Endothelial cell of umbilical vein (primary cell): ENCODE measurements around the gene CAMK2D. TPM values are rescaled to one million over a fixed set of nuclear protein-coding genes. Genes with fewer than 3 reads are reported as not detected.

Source experiments
- BruUV-seq: library from RNA; stranded (reverse); fragments of 400-500 nt; replicated peaks from 2 replicates; lab custom pipeline; 2021; lab: Mats Ljungman, UMichigan
- CTCF ChIA-PET: fragments of 300-600, 350-600 bp; sonication (Branson Sonifier 250); formaldehyde crosslinking; loops from one replicate; lab custom pipeline; 2021; ENCODE audit warnings: antibody characterized with exemption, inconsistent platforms; lab: Charles Lee
- POLR2A ChIA-PET: fragments of 300-600, 350-600 bp; sonication (Branson Sonifier 250); formaldehyde crosslinking; loops from one replicate; lab custom pipeline; 2021; ENCODE audit warnings: antibody characterized with exemption, inconsistent platforms; lab: Charles Lee
- DNase-seq: peaks from one replicate; pipeline ENCODE4 v3.0.0-alpha.2; 2011; ENCODE audit warnings: low read depth, low spot score
- FAIRE-seq: peaks from 2 replicates; lab custom pipeline; 2011; peaks lifted over from hg19 to GRCh38; lab: Jason Lieb, UNC
- H2AFZ ChIP-seq: 2 replicates; pipeline ENCODE4 v1.6.0; 2012; ENCODE audit warnings: low read depth, low read length, control low read depth, inconsistent platforms
- H3K27ac ChIP-seq: 2 replicates; pipeline ENCODE4 v1.5.1; 2011; ENCODE audit warnings: low read depth, mild to moderate bottlenecking, control low read depth, low read length, moderate library complexity; ENCODE audit not compliant: insufficient read depth
- H3K27me3 ChIP-seq, 2 experiments: 2 replicates each; pipeline versions ENCODE4 v1.6.0 to v1.6.1; 2011; ENCODE audit warnings: low read length in 2 of 2, mixed read lengths in 1 of 2; ENCODE audit not compliant: control insufficient read depth in 2 of 2, insufficient read depth in 2 of 2
- H3K36me3 ChIP-seq, 2 experiments: 2 replicates in 1 of 2; 3 replicates in 1 of 2; pipeline ENCODE4 v1.5.1; 2011; ENCODE audit warnings: low read length in 2 of 2, mild to moderate bottlenecking in 1 of 2, moderate library complexity in 1 of 2; ENCODE audit not compliant: control insufficient read depth in 2 of 2, insufficient read depth in 2 of 2; ENCODE audit errors: extremely low read depth in 1 of 2
- H3K4me1 ChIP-seq: 3 replicates; pipeline ENCODE4 v1.5.1; 2011; ENCODE audit warnings: mild to moderate bottlenecking, low read length; ENCODE audit not compliant: control insufficient read depth, insufficient read depth; ENCODE audit errors: extremely low read depth
- H3K4me2 ChIP-seq: 2 replicates; pipeline ENCODE4 v1.6.1; 2011; ENCODE audit warnings: low read length, control low read depth, mixed read lengths; ENCODE audit not compliant: insufficient read depth
- H3K4me3 ChIP-seq, 3 experiments: fragments of 200-600 bp in 1 of 3; sonication (generic), shearing (Covaris generic) in 1 of 3; replicated peaks in 1 of 3; 2 replicates each; pipeline ENCODE4 v1.5.1; 2011 to 2016; ENCODE audit warnings: control low read depth in 3 of 3, low read length in 3 of 3, mild to moderate bottlenecking in 2 of 3, inconsistent platforms in 1 of 3, low read depth in 1 of 3, moderate library complexity in 1 of 3; ENCODE audit not compliant: insufficient read depth in 1 of 3
- H3K79me2 ChIP-seq: 2 replicates; pipeline ENCODE4 v1.6.0; 2012; ENCODE audit warnings: low read length, inconsistent platforms; ENCODE audit not compliant: control insufficient read depth, insufficient read depth
- H3K9ac ChIP-seq: replicated peaks from 2 replicates; pipeline ENCODE3; 2011; ENCODE audit warnings: low read length, control low read depth; ENCODE audit not compliant: insufficient read depth; ENCODE audit errors: extremely low read depth
- H3K9me1 ChIP-seq: replicated peaks from 3 replicates; pipeline ENCODE4 v1.6.0; 2011; ENCODE audit warnings: mild to moderate bottlenecking, low read length; ENCODE audit not compliant: control insufficient read depth, insufficient read depth; ENCODE audit errors: extremely low read depth
- H3K9me3 ChIP-seq: replicated peaks from 2 replicates; pipeline ENCODE4 v1.5.1; 2012; ENCODE audit warnings: low read length, inconsistent platforms; ENCODE audit not compliant: control insufficient read depth, insufficient read depth
- H4K20me1 ChIP-seq: replicated peaks from 2 replicates; pipeline ENCODE3; 2011; ENCODE audit warnings: mild to moderate bottlenecking, low read length; ENCODE audit not compliant: control insufficient read depth, insufficient read depth; ENCODE audit errors: extremely low read depth
- CTCF ChIP-seq, 2 donors: IDR thresholded peaks; 1 replicate in 1 of 2; 2 replicates in 1 of 2; pipeline ENCODE4 v1.5.1; 2011; ENCODE audit warnings: low read length in 2 of 2, mild to moderate bottlenecking in 2 of 2, moderate library complexity in 2 of 2, control low read depth in 1 of 2, inconsistent platforms in 1 of 2, low read depth in 1 of 2; ENCODE audit not compliant: insufficient read depth in 1 of 2; ENCODE audit errors: extremely low read depth in 1 of 2
- FOS ChIP-seq: IDR thresholded peaks from 2 replicates; pipeline ENCODE4 v1.6.1; 2011; ENCODE audit warnings: mild to moderate bottlenecking, low read length, moderate library complexity, borderline replicate concordance; ENCODE audit not compliant: insufficient read depth
- GATA2 ChIP-seq: IDR thresholded peaks from 2 replicates; pipeline ENCODE4 v1.7.0; 2011; ENCODE audit warnings: low read depth, mild to moderate bottlenecking, moderate library complexity, mixed read lengths, low read length; ENCODE audit not compliant: insufficient read length, insufficient read depth
- JUN ChIP-seq: IDR thresholded peaks from 2 replicates; pipeline ENCODE4 v1.6.1; 2011; ENCODE audit warnings: borderline replicate concordance, low read depth; ENCODE audit not compliant: insufficient read length, insufficient read depth
- MAX ChIP-seq: IDR thresholded peaks from 2 replicates; pipeline ENCODE4 v1.6.1; 2011; ENCODE audit not compliant: insufficient read depth, insufficient read length
- MYC ChIP-seq: IDR thresholded peaks from one replicate; pipeline ENCODE4 v1.6.1; 2011; ENCODE audit warnings: mild to moderate bottlenecking, low read depth, low read length
- POLR2A ChIP-seq: IDR thresholded peaks from 2 replicates; pipeline ENCODE4 v1.6.1; 2012; ENCODE audit warnings: low read depth, mild to moderate bottlenecking, control low read depth, low read length
- POLR2AphosphoS5 ChIP-seq: IDR thresholded peaks from 2 replicates; pipeline ENCODE4 v1.6.1; 2012; ENCODE audit warnings: low read depth, mild to moderate bottlenecking, control low read depth, low read length, moderate library complexity; ENCODE audit not compliant: insufficient read depth
- dilution Hi-C: fragments of 300-500 bp; cut with MboI; formaldehyde crosslinking; loops from one replicate; pipeline ENCODE4 v1.15.0; 2019; ENCODE audit warnings: low sequenced_read_pairs; ENCODE audit not compliant: extremely low pct_ligation_motif_present
- intact Hi-C: fragments of 100-400 bp; cut with micrococcal nuclease; formaldehyde crosslinking; loops from one replicate; pipeline ENCODE4 v1.10.0; 2022
- polyA plus RNA-seq, 4 experiments: library from polyadenylated mRNA; depleted of rRNA in 3 of 4; stranded (reverse) in 3 of 4; unstranded in 1 of 4; fragments of >200 nt; gene quantifications; 2 replicates each; pipeline versions ENCODE4 v1.2.1 to v1.2.3, GENCODE V29; 2011 to 2012; ENCODE audit warnings: missing spikeins in 1 of 4
- total RNA-seq: library from RNA; stranded (reverse); gene quantifications from 2 replicates; pipeline ENCODE4 v1.2.3, GENCODE V29; 2021

CAMK2D gene
- total and polyA plus RNA-seq, 2 donors (not counting 3 experiments of a cell fraction or from before 2014, with no cell fraction given): 10.4 to 30.7 TPM

GRCh38 chr4:113478032-113478431 is 283.5 kb downstream of the CAMK2D start:
- dilution Hi-C loops: no loop called here
- TF ChIP-seq POLR2AphosphoS5: no peak
- H3K36me3 ChIP-seq: no peaks in the 10 kb centered on the region
- CTCF ChIA-PET: no interaction called here
- peaks cover 5% of the 10 kb centered on the region for H3K9me3 ChIP-seq
- DNase-seq: no peak
- intact Hi-C loops: no loop called here
- H3K27me3 ChIP-seq: no peaks in the 10 kb centered on the region
- no peak overlapping the region for H3K9ac ChIP-seq
- no peaks in the 10 kb centered on the region for H3K4me1 ChIP-seq
- BruUV-seq: no TSS peak
- POLR2A ChIA-PET: no interaction called here
- no peaks in the 10 kb centered on the region for H3K79me2 ChIP-seq
- H3K27ac ChIP-seq: no peak overlapping the region
- no peaks in the 10 kb centered on the region for H4K20me1 ChIP-seq
- H3K4me3 ChIP-seq: no peak overlapping the region
- no peaks in the 10 kb centered on the region for H3K9me1 ChIP-seq
- no peak for FAIRE-seq
- no peak overlapping the region for H2AFZ ChIP-seq
- no peak overlapping the region for H3K4me2 ChIP-seq

GRCh38 chr4:113476800-113477199 is 284.7 kb downstream of the CAMK2D start:
- DNase-seq (no peak), FAIRE-seq (no peak)
- no peak overlapping the region for H3K9ac ChIP-seq
- H3K9me3 ChIP-seq: peaks cover 5% of the 10 kb centered on the region
- H2AFZ ChIP-seq: no peak overlapping the region
- H3K79me2 ChIP-seq: no peaks in the 10 kb centered on the region
- intact Hi-C loops: no loop called here
- no TSS peak for BruUV-seq
- H3K4me3 ChIP-seq: no peak overlapping the region
- no peaks in the 10 kb centered on the region for H3K36me3 ChIP-seq
- no peaks in the 10 kb centered on the region for H3K4me1 ChIP-seq
- H3K9me1 ChIP-seq: no peaks in the 10 kb centered on the region
- ChIA-PET POLR2A (no interaction called here), CTCF (interaction anchor here (0.7 to 1.1 kb wide), 2 partner anchors 8 to 9 kb away, joined by 3 to 4 read pairs; no protein-coding TSS in a partner anchor)
- no peak overlapping the region for H3K27ac ChIP-seq
- no peaks in the 10 kb centered on the region for H3K27me3 ChIP-seq
- no peak overlapping the region for H3K4me2 ChIP-seq
- H4K20me1 ChIP-seq: no peaks in the 10 kb centered on the region
- TF ChIP-seq POLR2A (no peak), MAX (no peak), MYC (no peak), FOS (peak; percentile 30), GATA2 (no peak), CTCF (IDR thresholded peaks at IDR 0.05; ENCODE audit: extremely low read depth in 1 of 2, insufficient read depth in 1 of 2, low read depth in 1 of 2, low read length in 2 of 2) (no peak), POLR2AphosphoS5 (no peak), JUN (peak; percentile 9)
- dilution Hi-C loops: no loop called here
